ENCODE data around the gene PDCD11. TPM values are rescaled to one million over a fixed set of nuclear protein-coding genes. Genes with fewer than 3 reads are reported as not detected.

PDCD11 gene
- total RNA-seq, 1 donor from 2014 or later = 72.8 TPM

GRCh38 chr10:103476046-103476768, 79.8 kb downstream of the PDCD11 start:
- no peak for FAIRE-seq
- no peak overlapping the region for H3K27ac Mint-ChIP-seq (ENCODE audit: unreplicated experiment)
- no peak overlapping the region for H2AFZ ChIP-seq (ENCODE audit: low read depth, low read length)

GRCh38 chr10:103478671-103479070, 82.2 kb downstream of the PDCD11 start:
- H3K4me2 ChIP-seq (ENCODE audit: low read length) = no peak overlapping the region
- no peak overlapping the region for H3K27ac ChIP-seq (ENCODE audit: low read depth, low read length)
- no peaks in the 10 kb centered on the region for H3K9me3 Mint-ChIP-seq (ENCODE audit: unreplicated experiment)
- no peak for TF ChIP-seq CTCF (IDR thresholded peaks at IDR 0.05; ENCODE audit: insufficient read depth, low read depth, low read length)
- TF ChIP-seq EZH2 (IDR thresholded peaks at IDR 0.05; ENCODE audit: insufficient read depth, low read length) = no peak
- H3K4me1 ChIP-seq (ENCODE audit: insufficient read depth, low read length) = no peaks in the 10 kb centered on the region
- H3K9ac ChIP-seq (ENCODE audit: low read length) = no peak overlapping the region
- no peaks in the 10 kb centered on the region for H3K36me3 Mint-ChIP-seq (ENCODE audit: low read depth, unreplicated experiment)
- H3K4me3 Mint-ChIP-seq (ENCODE audit: unreplicated experiment) = no peak overlapping the region
- H3K27ac Mint-ChIP-seq (ENCODE audit: unreplicated experiment) = no peak overlapping the region
- FAIRE-seq (no peak), DNase-seq (ENCODE audit: low read depth) (no peak)
- peaks cover 1% of the 10 kb centered on the region for H3K4me1 Mint-ChIP-seq (ENCODE audit: low read depth, unreplicated experiment)
- no peaks in the 10 kb centered on the region for H3K36me3 ChIP-seq (ENCODE audit: insufficient read depth, low read length)
- H3K27me3 Mint-ChIP-seq (ENCODE audit: low read depth, unreplicated experiment) = peaks cover 9% of the 10 kb centered on the region
- no peaks in the 10 kb centered on the region for H3K9me3 ChIP-seq (ENCODE audit: insufficient read depth, low read depth, low read length)
- H4K20me1 ChIP-seq (ENCODE audit: insufficient read depth, low read length) = no peaks in the 10 kb centered on the region
- no peak overlapping the region for H2AFZ ChIP-seq (ENCODE audit: low read depth, low read length)
- H3K27me3 ChIP-seq (ENCODE audit: insufficient read depth, low read length) = peaks cover 23% of the 10 kb centered on the region
- no peaks in the 10 kb centered on the region for H3K79me2 ChIP-seq (ENCODE audit: insufficient read depth, low read length)
- H3K4me3 ChIP-seq (ENCODE audit: insufficient read depth, low read depth, low read length) = no peak overlapping the region

More at GRCh38 chr10:103476046-103476768, 79.8 kb downstream of the PDCD11 start:
- Mint-ChIP-seq H3K9me3 (ENCODE audit: unreplicated experiment) (no peaks in the 10 kb centered on the region), H3K27me3 (ENCODE audit: low read depth, unreplicated experiment) (peaks cover 9% of the 10 kb centered on the region), H3K4me1 (ENCODE audit: low read depth, unreplicated experiment) (peaks cover 1% of the 10 kb centered on the region), H3K4me3 (ENCODE audit: unreplicated experiment) (peak overlapping the region; percentile 20), H3K36me3 (ENCODE audit: low read depth, unreplicated experiment) (no peaks in the 10 kb centered on the region)
- Histone ChIP-seq H3K4me1 (ENCODE audit: insufficient read depth, low read length) (no peaks in the 10 kb centered on the region), H3K36me3 (ENCODE audit: insufficient read depth, low read length) (no peaks in the 10 kb centered on the region), H3K27me3 (ENCODE audit: insufficient read depth, low read length) (peaks cover 23% of the 10 kb centered on the region), H3K9me3 (ENCODE audit: insufficient read depth, low read depth, low read length) (no peaks in the 10 kb centered on the region), H3K9ac (ENCODE audit: low read length) (no peak overlapping the region), H3K79me2 (ENCODE audit: insufficient read depth, low read length) (no peaks in the 10 kb centered on the region), H3K4me2 (ENCODE audit: low read length) (no peak overlapping the region), H3K4me3 (ENCODE audit: insufficient read depth, low read depth, low read length) (no peak overlapping the region), H3K27ac (ENCODE audit: low read depth, low read length) (no peak overlapping the region), H4K20me1 (ENCODE audit: insufficient read depth, low read length) (no peaks in the 10 kb centered on the region)
- no peak for DNase-seq (ENCODE audit: low read depth)
- TF ChIP-seq CTCF (IDR thresholded peaks at IDR 0.05; ENCODE audit: insufficient read depth, low read depth, low read length) (no peak), EZH2 (IDR thresholded peaks at IDR 0.05; ENCODE audit: insufficient read depth, low read length) (no peak)

- Histone ChIP-seq H3K79me2 (ENCODE audit: insufficient read depth, low read length) (no peaks in the 10 kb centered on the region), H3K9me3 (ENCODE audit: insufficient read depth, low read depth, low read length) (no peaks in the 10 kb centered on the region), H3K27me3 (ENCODE audit: insufficient read depth, low read length) (peaks cover 23% of the 10 kb centered on the region), H3K4me3 (ENCODE audit: insufficient read depth, low read depth, low read length) (no peak within 1 kb of the TSS), H2AFZ (ENCODE audit: low read depth, low read length) (no peak within 1 kb of the TSS), H3K4me1 (ENCODE audit: insufficient read depth, low read length) (no peaks in the 10 kb centered on the region), H3K36me3 (ENCODE audit: insufficient read depth, low read length) (no peaks in the 10 kb centered on the region), H3K4me2 (ENCODE audit: low read length) (no peak within 1 kb of the TSS), H3K9ac (ENCODE audit: low read length) (no peak within 1 kb of the TSS), H4K20me1 (ENCODE audit: insufficient read depth, low read length) (no peaks in the 10 kb centered on the region), H3K27ac (ENCODE audit: low read depth, low read length) (no peak within 1 kb of the TSS)
- H3K9me3 Mint-ChIP-seq (ENCODE audit: unreplicated experiment) = no peaks in the 10 kb centered on the region
- H3K36me3 Mint-ChIP-seq (ENCODE audit: low read depth, unreplicated experiment) = no peaks in the 10 kb centered on the region
- peaks cover 9% of the 10 kb centered on the region for H3K27me3 Mint-ChIP-seq (ENCODE audit: low read depth, unreplicated experiment)
- FAIRE-seq (no peak), DNase-seq (ENCODE audit: low read depth) (no peak)
- H3K4me1 Mint-ChIP-seq (ENCODE audit: low read depth, unreplicated experiment) = peaks cover 1% of the 10 kb centered on the region
- TF ChIP-seq CTCF (IDR thresholded peaks at IDR 0.05; ENCODE audit: insufficient read depth, low read depth, low read length) = no peak
- TF ChIP-seq EZH2 (IDR thresholded peaks at IDR 0.05; ENCODE audit: insufficient read depth, low read length) = no peak
- no peak within 1 kb of the TSS for H3K4me3 Mint-ChIP-seq (ENCODE audit: unreplicated experiment)
- no peak within 1 kb of the TSS for H3K27ac Mint-ChIP-seq (ENCODE audit: unreplicated experiment)
Measured at GRCh38 chr10:103479135-103479534, 82.7 kb downstream of the PDCD11 start, which contains the start of gene CALHM3. Gene CALHM3, minus strand, starts transcription at chr10:103479240. Its CDS starts 208 bp downstream, at chr10:103479032.

Data from astrocyte (in vitro differentiated cells and primary cell).